Spleen (tissue), 13 donors: Measurements from ENCODE around the gene CENPS. TPM values are rescaled to one million over a fixed set of nuclear protein-coding genes. Genes with fewer than 3 reads are reported as not detected.

Experiments
- DNase-seq: peaks from one replicate; pipeline ENCODE4 v3.0.0-alpha.2; 2020
- H3K27ac ChIP-seq, 8 donors: fragments of 200-600 bp; sonication (generic) in 7 of 8; 1 replicate in 4 of 8; 2 replicates in 4 of 8; pipeline versions ENCODE4 v1.5.0 to v1.8.0; 2016 to 2021; ENCODE audit warnings: inconsistent platforms in 4 of 8, mild to moderate bottlenecking in 4 of 8, moderate library complexity in 1 of 8
- H3K27me3 ChIP-seq, 7 donors: fragments of 200-600 bp; sonication (generic) in 6 of 7; replicated peaks in 1 of 7; 1 replicate in 4 of 7; 2 replicates in 3 of 7; pipeline versions ENCODE4 v1.5.0 to v1.8.0; 2016 to 2021; ENCODE audit warnings: inconsistent platforms in 3 of 7, mild to moderate bottlenecking in 1 of 7
- H3K36me3 ChIP-seq, 6 donors: fragments of 200-600 bp; sonication (generic) in 5 of 6; 1 replicate in 4 of 6; 2 replicates in 2 of 6; pipeline versions ENCODE4 v1.5.0 to v1.8.0; 2016 to 2021; ENCODE audit warnings: inconsistent platforms in 2 of 6
- H3K4me1 ChIP-seq, 6 donors: fragments of 200-600 bp; sonication (generic) in 5 of 6; 1 replicate in 3 of 6; 2 replicates in 3 of 6; pipeline versions ENCODE4 v1.5.0 to v1.8.0; 2016 to 2021; ENCODE audit warnings: inconsistent platforms in 3 of 6
- H3K4me3 ChIP-seq, 8 donors: fragments of 200-600 bp; sonication (generic) in 7 of 8; 1 replicate in 4 of 8; 2 replicates in 4 of 8; pipeline versions ENCODE4 v1.5.0 to v1.8.0; 2016 to 2021; ENCODE audit warnings: inconsistent platforms in 4 of 8, mild to moderate bottlenecking in 4 of 8, moderate library complexity in 2 of 8
- H3K9me3 ChIP-seq, 8 donors: fragments of 200-600 bp; sonication (generic) in 7 of 8; 1 replicate in 4 of 8; 2 replicates in 4 of 8; pipeline versions ENCODE4 v1.5.0 to v1.8.0; 2016 to 2021; ENCODE audit warnings: inconsistent platforms in 4 of 8
- POLR2A ChIP-seq, 3 donors: fragments of 450-650 bp; IDR thresholded peaks; one replicate each; pipeline ENCODE4 v1.5.1; 2017; ENCODE audit warnings: antibody characterized with exemption in 3 of 3, mild to moderate bottlenecking in 1 of 3
- POLR2AphosphoS5 ChIP-seq, 3 donors: sonication (generic); formaldehyde crosslinking; IDR thresholded peaks; one replicate each; pipeline ENCODE4 v1.5.1; 2017; ENCODE audit warnings: antibody characterized with exemption in 3 of 3
- WGBS, 5 donors: extraction: QIAGEN DNeasy Blood & Tissue Kit in 3 of 5; methylation state at CpG; one replicate each; pipeline versions ENCODE4 v1.1.5 to v1.1.7; 2013 to 2018; 5-methylcytosine and 5-hydroxymethylcytosine counted together
- intact Hi-C: fragments of 100-400 bp; cut with DNase I; formaldehyde crosslinking; loops from one replicate; pipeline ENCODE4 v1.15.0; 2023; ENCODE audit warnings: low total_unique reads
- long read RNA-seq, 2 donors: transcript quantifications; one replicate each; lab custom pipeline, GENCODE V29; 2026
- polyA plus RNA-seq, 3 donors: library from polyadenylated mRNA; stranded (reverse); fragments of 200-250 nt; gene quantifications; one replicate each; pipeline ENCODE4 v1.2.1, GENCODE V29; 2013
- total RNA-seq, 7 donors: library from RNA; depleted of rRNA in 3 of 7; stranded (reverse); fragments of >200 nt in 3 of 7; fragmentation: NEBNext Ultra II Directional in 4 of 7; extraction: Animal tissue kit (Norgen Biotek cat#: 25700) in 4 of 7; gene quantifications; one replicate each; pipeline versions ENCODE4 v1.1.0 to v1.2.1, GENCODE V29; 2016 to 2021
- TF ChIP-seq, protein P1 (sequence below), 11 experiments: fragments of 200-600 bp in 7 of 11; fragments of 450-650 bp in 4 of 11; sonication (generic) in 4 of 11; IDR thresholded peaks in 8 of 11; conservative IDR thresholded peaks in 3 of 11; 1 replicate in 7 of 11; 2 replicates in 4 of 11; pipeline versions ENCODE4 v1.4.0 to v1.8.0; 2016 to 2021; ENCODE audit warnings: antibody characterized with exemption in 11 of 11, inconsistent platforms in 4 of 11, mild to moderate bottlenecking in 1 of 11
- donor health status: healthy with polysubstance abuse.
- donor health status: DM: no; HTN: no; CAD: no; lungs with moderate emphysema.
- donor health status: DM: no; HTN: no; CAD: no.
- donor health status: Bipolar disorder and iron deficiency.
- donor health status: healthy.
- donor health status: DM: no; HTN: no; CAD: no.
- donor health status: DM: yes; HTN: yes; CAD: no.

The CENPS gene
- total RNA-seq (1 to 10 TPM; 2.1 to 9.6 (median 6.2) TPM), polyA plus RNA-seq (10 to 100 TPM in 2 of 3 donors, 1 to 10 TPM in 1; 9.3 to 13.5 (median 13.0) TPM)
- long read RNA-seq, donor 1, transcript CENPS-201 (5 exons, 896 nt): major isoform, 6 of 10 reads
- long read RNA-seq, donor 1, partial matches to known transcripts: 0 of 10 reads
- long read RNA-seq, donor 1, other reads (novel, unspliced or antisense): 0 of 10 reads
- long read RNA-seq, donor 2, partial matches to known transcripts: 0 of 3 reads
- long read RNA-seq, donor 2, other reads (novel, unspliced or antisense): 0 of 3 reads

DNA sequence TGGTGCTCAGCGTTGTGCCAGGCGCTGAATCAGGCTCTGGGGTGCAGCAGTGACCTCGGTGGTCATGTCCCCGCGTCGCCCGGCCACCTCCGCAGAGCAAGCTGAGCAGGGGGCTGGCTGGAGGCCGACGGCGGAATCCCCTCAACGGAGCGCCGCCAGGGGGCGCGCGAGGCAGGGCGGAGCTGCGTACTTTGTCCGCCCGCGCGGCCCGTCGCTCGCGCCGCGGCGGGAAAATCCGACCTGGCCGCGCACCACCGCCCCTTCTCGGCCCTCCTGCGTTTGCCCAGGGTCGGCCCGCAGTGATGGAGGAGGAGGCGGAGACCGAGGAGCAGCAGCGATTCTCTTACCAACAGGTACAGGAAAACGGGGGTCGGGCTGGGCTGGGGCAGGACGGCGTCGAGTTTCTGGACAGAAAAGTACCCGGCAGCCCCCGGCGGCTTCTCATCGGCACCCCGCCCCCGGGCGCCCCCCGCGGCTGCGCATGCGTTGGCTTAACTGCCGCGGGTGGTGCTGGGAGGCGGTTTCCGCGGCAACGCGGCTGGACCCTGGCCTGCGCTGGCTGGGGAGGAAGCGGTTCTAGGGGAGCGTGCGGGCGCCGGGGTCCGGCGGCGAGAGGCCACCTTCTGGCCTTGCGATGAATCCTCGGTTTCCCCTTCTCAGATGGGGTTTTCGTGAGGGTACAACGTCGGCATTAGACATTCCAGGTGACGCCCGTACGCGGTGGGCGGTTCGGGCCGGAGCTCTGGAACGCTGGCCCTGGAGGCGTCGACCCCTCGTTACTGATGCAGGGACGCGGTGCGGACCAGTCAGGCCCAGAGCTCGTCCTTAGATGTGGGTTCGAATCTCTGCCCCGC lies at the start of gene CENPS:
CENPS (plus strand) TSS at position 218 of the 854 bp plus-strand sequence; CDS start at position 303, 85 bp downstream.
- WGBS, 5 donors: 0% methylated on average over 7 to 95 of the region's 95 CpGs

DNA sequence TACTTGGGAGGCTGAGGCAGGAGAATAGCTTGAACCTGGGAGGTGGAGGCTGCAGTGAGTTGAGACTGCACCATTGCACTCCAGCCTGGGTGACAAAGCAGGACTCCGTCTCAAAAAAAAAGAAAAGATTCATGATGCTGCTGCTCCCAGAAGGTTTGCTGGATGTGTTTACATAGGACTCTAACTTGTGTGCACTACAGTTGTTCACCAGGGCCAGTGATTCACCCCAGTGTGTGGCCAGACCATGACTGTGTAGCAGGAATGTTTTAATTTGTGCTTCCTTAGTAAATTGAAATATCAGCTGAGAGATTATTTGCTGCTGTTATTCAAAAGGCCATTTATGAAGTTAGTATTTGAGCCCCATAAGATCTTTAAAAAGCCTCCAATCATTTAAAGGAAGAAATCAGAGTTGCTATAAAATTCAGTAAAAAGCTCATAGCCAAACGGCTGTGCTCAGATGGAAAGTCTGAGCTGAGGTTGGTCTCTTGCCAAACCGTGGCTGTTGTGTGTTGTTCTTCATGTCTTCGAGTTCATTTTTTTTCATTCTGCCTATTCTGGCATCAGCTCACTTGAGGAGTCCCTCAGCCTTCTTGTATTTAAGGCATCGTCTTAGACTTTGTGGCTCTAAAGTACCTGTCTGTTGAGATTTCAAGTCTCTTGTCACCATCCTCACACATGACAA lies 49.5 kb upstream of the CENPS start:
- Histone ChIP-seq H3K27ac (no peak overlapping the region), H3K4me1 (peaks cover 0 to 31% (median 15%) of the 10 kb centered on the region in 6 donors), H3K4me3 (no peak overlapping the region), H3K36me3 (peaks cover 0 to 74% (median 7%) of the 10 kb centered on the region in 6 donors), H3K9me3 (no peaks in the 10 kb centered on the region), H3K27me3 (no peaks in the 10 kb centered on the region)
- DNase-seq: no peak
- intact Hi-C loops: no loop called here
- 78 to 92% (median 84%) methylated on average over 5 of the region's 5 CpGs for WGBS, 5 donors
- TF ChIP-seq, protein P1, sequence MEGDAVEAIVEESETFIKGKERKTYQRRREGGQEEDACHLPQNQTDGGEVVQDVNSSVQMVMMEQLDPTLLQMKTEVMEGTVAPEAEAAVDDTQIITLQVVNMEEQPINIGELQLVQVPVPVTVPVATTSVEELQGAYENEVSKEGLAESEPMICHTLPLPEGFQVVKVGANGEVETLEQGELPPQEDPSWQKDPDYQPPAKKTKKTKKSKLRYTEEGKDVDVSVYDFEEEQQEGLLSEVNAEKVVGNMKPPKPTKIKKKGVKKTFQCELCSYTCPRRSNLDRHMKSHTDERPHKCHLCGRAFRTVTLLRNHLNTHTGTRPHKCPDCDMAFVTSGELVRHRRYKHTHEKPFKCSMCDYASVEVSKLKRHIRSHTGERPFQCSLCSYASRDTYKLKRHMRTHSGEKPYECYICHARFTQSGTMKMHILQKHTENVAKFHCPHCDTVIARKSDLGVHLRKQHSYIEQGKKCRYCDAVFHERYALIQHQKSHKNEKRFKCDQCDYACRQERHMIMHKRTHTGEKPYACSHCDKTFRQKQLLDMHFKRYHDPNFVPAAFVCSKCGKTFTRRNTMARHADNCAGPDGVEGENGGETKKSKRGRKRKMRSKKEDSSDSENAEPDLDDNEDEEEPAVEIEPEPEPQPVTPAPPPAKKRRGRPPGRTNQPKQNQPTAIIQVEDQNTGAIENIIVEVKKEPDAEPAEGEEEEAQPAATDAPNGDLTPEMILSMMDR (IDR thresholded peaks at IDR 0.05 in 8 of 11, conservative IDR thresholded peaks at IDR 0.05 in 3 of 11): no peak
- TF ChIP-seq POLR2AphosphoS5 (IDR thresholded peaks at IDR 0.05): no peak
- no peak for TF ChIP-seq POLR2A (IDR thresholded peaks at IDR 0.05)

More for the DNA sequence above, at the start of gene CENPS:
- Histone ChIP-seq H3K27me3 (no peaks in the 10 kb centered on the region), H3K4me3 (peak within 1 kb of the TSS; percentile 72 to 96 (median 88)), H3K9me3 (no peaks in the 10 kb centered on the region), H3K4me1 (peaks cover 6 to 54% (median 28%) of the 10 kb centered on the region in 6 donors), H3K27ac (peak within 1 kb of the TSS; percentile 52 to 87 (median 72)), H3K36me3 (peaks cover 0 to 5% (median 0%) of the 10 kb centered on the region in 6 donors)
- DNase-seq: peak; percentile 98
- peak; percentile 71 to 86 (median 83) for TF ChIP-seq POLR2AphosphoS5 (IDR thresholded peaks at IDR 0.05)
- peak in 1 of 3 donors; percentile 88 for TF ChIP-seq POLR2A (IDR thresholded peaks at IDR 0.05)
- TF ChIP-seq, protein P1 (IDR thresholded peaks at IDR 0.05 in 8 of 11, conservative IDR thresholded peaks at IDR 0.05 in 3 of 11): peak; percentile 92 to 99 (median 97)
- intact Hi-C loops: loop anchor here (5.0 kb wide), 2 partner anchors 47 to 62 kb away; no protein-coding TSS in a partner anchor

DNA sequence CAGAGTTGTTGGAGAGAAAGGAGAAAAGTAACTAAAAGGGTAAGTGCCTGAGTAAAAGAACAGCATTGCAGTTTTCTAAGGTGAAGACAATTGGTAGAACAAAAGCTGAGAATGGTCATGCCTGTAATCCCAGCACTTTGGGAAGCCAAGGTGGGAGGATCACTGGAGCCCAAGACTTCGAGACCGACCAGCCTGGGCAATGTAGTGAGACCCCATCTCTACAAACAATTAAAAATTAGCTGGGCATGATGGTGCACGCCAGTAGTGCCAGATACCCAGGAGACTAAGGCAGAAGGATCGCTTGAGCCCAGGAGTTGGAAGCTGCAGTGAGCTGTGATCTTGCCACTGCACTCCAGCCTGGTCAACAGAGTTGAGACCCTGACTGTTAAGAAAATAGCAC lies 46.6 kb upstream of the CENPS start:
- Histone ChIP-seq H3K4me1 (peaks cover 3 to 31% (median 16%) of the 10 kb centered on the region in 6 donors), H3K9me3 (no peaks in the 10 kb centered on the region), H3K27ac (no peak overlapping the region), H3K36me3 (peaks cover 0 to 51% (median under 1%) of the 10 kb centered on the region in 6 donors), H3K27me3 (no peaks in the 10 kb centered on the region), H3K4me3 (no peak overlapping the region)
- 75 to 98% (median 87%) methylated on average over 4 of the region's 4 CpGs for WGBS, 5 donors
- DNase-seq: no peak
- intact Hi-C loops: no loop called here
- TF ChIP-seq, protein P1 (IDR thresholded peaks at IDR 0.05 in 8 of 11, conservative IDR thresholded peaks at IDR 0.05 in 3 of 11): no peak
- TF ChIP-seq POLR2A (IDR thresholded peaks at IDR 0.05) (no peak), POLR2AphosphoS5 (IDR thresholded peaks at IDR 0.05) (no peak)
